Gastroesophageal sphincter (tissue), 3 donors: ENCODE measurements around the gene GSG1L2.

ENCODE experiments used
- EP300 ChIP-seq: sonication (generic); formaldehyde crosslinking; IDR thresholded peaks from one replicate; pipeline ENCODE4 v1.6.1; 2017; ENCODE audit warnings: antibody characterized with exemption, mild to moderate bottlenecking
- POLR2A ChIP-seq, 2 donors: fragments of 450-650 bp; IDR thresholded peaks; one replicate each; pipeline ENCODE4 v1.6.1; 2017; ENCODE audit warnings: antibody characterized with exemption in 2 of 2, mild to moderate bottlenecking in 2 of 2, moderate library complexity in 1 of 2
- POLR2AphosphoS5 ChIP-seq: sonication (generic); formaldehyde crosslinking; IDR thresholded peaks from one replicate; pipeline ENCODE4 v1.6.1; 2017; ENCODE audit warnings: antibody characterized with exemption
- TF ChIP-seq, protein P1 (sequence below), 4 experiments: fragments of 200-600 bp in 2 of 4; fragments of 450-650 bp in 2 of 4; sonication (generic) in 1 of 4; IDR thresholded peaks; one replicate each; pipeline ENCODE4 v1.5.1; 2017 to 2019; ENCODE audit warnings: antibody characterized with exemption in 4 of 4, mild to moderate bottlenecking in 2 of 4, moderate library complexity in 2 of 4

DNA sequence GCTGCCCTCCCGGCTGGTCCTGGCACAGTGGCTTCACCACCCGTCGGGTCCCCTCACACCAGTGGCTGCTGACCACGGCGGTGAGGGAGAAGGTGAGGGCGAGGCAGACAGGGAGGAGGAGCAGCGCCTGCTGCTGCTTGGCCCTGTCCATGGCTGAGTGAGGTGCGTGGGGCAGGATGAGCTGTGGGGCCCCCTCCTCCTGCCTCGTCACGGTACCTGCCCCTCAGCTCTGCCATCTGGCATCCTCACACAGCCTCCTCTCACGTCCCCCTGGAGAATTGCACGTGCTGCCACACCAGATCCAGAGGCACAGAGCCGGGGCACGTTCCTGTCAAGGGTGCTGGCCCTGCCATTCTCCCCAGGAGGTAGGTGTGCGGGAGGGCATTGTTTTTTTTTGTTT, at the start of gene GSG1L2:
- TF ChIP-seq, protein P1, sequence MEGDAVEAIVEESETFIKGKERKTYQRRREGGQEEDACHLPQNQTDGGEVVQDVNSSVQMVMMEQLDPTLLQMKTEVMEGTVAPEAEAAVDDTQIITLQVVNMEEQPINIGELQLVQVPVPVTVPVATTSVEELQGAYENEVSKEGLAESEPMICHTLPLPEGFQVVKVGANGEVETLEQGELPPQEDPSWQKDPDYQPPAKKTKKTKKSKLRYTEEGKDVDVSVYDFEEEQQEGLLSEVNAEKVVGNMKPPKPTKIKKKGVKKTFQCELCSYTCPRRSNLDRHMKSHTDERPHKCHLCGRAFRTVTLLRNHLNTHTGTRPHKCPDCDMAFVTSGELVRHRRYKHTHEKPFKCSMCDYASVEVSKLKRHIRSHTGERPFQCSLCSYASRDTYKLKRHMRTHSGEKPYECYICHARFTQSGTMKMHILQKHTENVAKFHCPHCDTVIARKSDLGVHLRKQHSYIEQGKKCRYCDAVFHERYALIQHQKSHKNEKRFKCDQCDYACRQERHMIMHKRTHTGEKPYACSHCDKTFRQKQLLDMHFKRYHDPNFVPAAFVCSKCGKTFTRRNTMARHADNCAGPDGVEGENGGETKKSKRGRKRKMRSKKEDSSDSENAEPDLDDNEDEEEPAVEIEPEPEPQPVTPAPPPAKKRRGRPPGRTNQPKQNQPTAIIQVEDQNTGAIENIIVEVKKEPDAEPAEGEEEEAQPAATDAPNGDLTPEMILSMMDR (IDR thresholded peaks at IDR 0.05), result no peak
- TF ChIP-seq POLR2A (IDR thresholded peaks at IDR 0.05), result no peak
- TF ChIP-seq EP300, result no peak
- TF ChIP-seq POLR2AphosphoS5, result no peak
